H1 (cell line): ENCODE data around the gene PGAM2. TPM values are rescaled to one million over a fixed set of nuclear protein-coding genes. Genes with fewer than 3 reads are reported as not detected.
A peak's percentile ranks its signal among the peaks of the same experiment; 100 is the strongest.

Experiments
- CTCF ChIA-PET: fragments of 300-600 bp; sonication (Branson Sonifier 250); formaldehyde crosslinking; loops from one replicate; lab custom pipeline; 2021; ENCODE audit not compliant: partially characterized antibody; lab: Charles Lee
- POLR2A ChIA-PET: fragments of 300-600 bp; sonication (Branson Sonifier 250); formaldehyde crosslinking; loops from one replicate; lab custom pipeline; 2021; ENCODE audit warnings: inconsistent platforms; ENCODE audit not compliant: partially characterized antibody; lab: Charles Lee
- DNase-seq, 2 experiments: peaks; one replicate each; pipeline versions ENCODE4 v3.0.0 to v3.0.0-alpha.2; 2010 to 2022; ENCODE audit warnings: low spot score in 2 of 2, low read depth in 1 of 2, mixed read lengths in 1 of 2
- FAIRE-seq: peaks from 2 replicates; lab custom pipeline; 2011; peaks lifted over from hg19 to GRCh38; lab: Jason Lieb, UNC
- H2AFZ ChIP-seq: 2 replicates; pipeline ENCODE4 v1.8.1; 2012; ENCODE audit warnings: low read length, inconsistent platforms
- H2AK5ac ChIP-seq: 2 replicates; pipeline ENCODE4 v1.6.1; 2013; ENCODE audit warnings: low read depth, low read length
- H2BK120ac ChIP-seq: replicated peaks from 2 replicates; pipeline ENCODE3; 2013; ENCODE audit warnings: low read depth, low read length, inconsistent platforms
- H2BK12ac ChIP-seq: 2 replicates; pipeline ENCODE4 v1.6.1; 2013; ENCODE audit warnings: low read depth, low read length
- H2BK15ac ChIP-seq: 2 replicates; pipeline ENCODE4 v1.6.1; 2013; ENCODE audit warnings: low read length
- H2BK20ac ChIP-seq: 2 replicates; pipeline ENCODE4 v1.6.1; 2013; ENCODE audit warnings: low read length
- H2BK5ac ChIP-seq: 2 replicates; pipeline ENCODE4 v1.6.1; 2013; ENCODE audit warnings: low read depth, low read length
- H3K14ac ChIP-seq: 2 replicates; pipeline ENCODE4 v1.6.1; 2013; ENCODE audit warnings: inconsistent platforms; ENCODE audit not compliant: insufficient read length
- H3K18ac ChIP-seq: 2 replicates; pipeline ENCODE4 v1.6.1; 2013; ENCODE audit warnings: low read length; ENCODE audit errors: extremely low read depth
- H3K23ac ChIP-seq: 2 replicates; pipeline ENCODE4 v1.6.1; 2013; ENCODE audit warnings: inconsistent platforms; ENCODE audit not compliant: insufficient read length
- H3K23me2 ChIP-seq: 2 replicates; pipeline ENCODE4 v1.6.1; 2013; ENCODE audit warnings: low read depth, low read length
- H3K27ac ChIP-seq: 2 replicates; pipeline ENCODE4 v1.6.1; 2011; ENCODE audit warnings: low read depth, low read length, inconsistent platforms
- H3K27me3 ChIP-seq, 4 experiments: replicated peaks in 1 of 4; 1 replicate in 1 of 4; 2 replicates in 3 of 4; pipeline versions ENCODE4 v1.6.1 to v1.8.1; 2011 to 2013; ENCODE audit warnings: low read length in 3 of 4, mild to moderate bottlenecking in 3 of 4, inconsistent platforms in 2 of 4, mixed read lengths in 2 of 4, moderate library complexity in 1 of 4; ENCODE audit not compliant: control insufficient read depth in 3 of 4, insufficient read depth in 3 of 4; ENCODE audit errors: extremely low read depth in 1 of 4
- H3K36me3 ChIP-seq, 4 experiments: 2 replicates each; pipeline versions ENCODE4 v1.6.1 to v1.8.1; 2011 to 2013; ENCODE audit warnings: mild to moderate bottlenecking in 4 of 4, low read length in 3 of 4, moderate library complexity in 2 of 4, control low read depth in 1 of 4, inconsistent platforms in 1 of 4; ENCODE audit not compliant: insufficient read depth in 4 of 4, control insufficient read depth in 2 of 4
- H3K4ac ChIP-seq: replicated peaks from 2 replicates; pipeline ENCODE3; 2013; ENCODE audit warnings: low read length, low read depth, mixed read lengths, inconsistent platforms; ENCODE audit not compliant: insufficient read length
- H3K4me1 ChIP-seq, 4 experiments: replicated peaks in 1 of 4; 1 replicate in 1 of 4; 2 replicates in 3 of 4; pipeline versions ENCODE4 v1.6.1 to v1.8.1; 2011 to 2013; ENCODE audit warnings: low read length in 3 of 4, inconsistent platforms in 2 of 4, mixed read lengths in 1 of 4; ENCODE audit not compliant: insufficient read depth in 4 of 4, control insufficient read depth in 3 of 4
- H3K4me2 ChIP-seq, 2 experiments: 2 replicates each; pipeline versions ENCODE4 v1.6.1 to v1.8.1; 2011 to 2013; ENCODE audit warnings: low read depth in 2 of 2, low read length in 2 of 2, control low read depth in 1 of 2, inconsistent platforms in 1 of 2, mild to moderate bottlenecking in 1 of 2; ENCODE audit not compliant: insufficient read depth in 1 of 2
- H3K4me3 ChIP-seq, 4 experiments: fragments of 200-600, 300-600 bp in 1 of 4; sonication (generic), shearing (Covaris generic), sonication (Bioruptor Twin) in 1 of 4; 2 replicates each; pipeline versions ENCODE4 v1.5.1 to v1.8.1; 2011 to 2016; ENCODE audit warnings: low read length in 4 of 4, low read depth in 3 of 4, control low read depth in 2 of 4, inconsistent platforms in 2 of 4, mild to moderate bottlenecking in 2 of 4, mixed read lengths in 1 of 4, moderate library complexity in 1 of 4; ENCODE audit not compliant: insufficient read depth in 2 of 4; ENCODE audit errors: extremely low read depth in 1 of 4
- H3K56ac ChIP-seq: replicated peaks from 2 replicates; pipeline ENCODE3; 2013; ENCODE audit warnings: low read depth, mild to moderate bottlenecking, mixed read lengths, low read length, inconsistent platforms; ENCODE audit not compliant: insufficient read length
- H3K79me1 ChIP-seq: 2 replicates; pipeline ENCODE4 v1.6.1; 2013; ENCODE audit warnings: low read depth, low read length, control low read depth
- H3K79me2 ChIP-seq, 2 experiments: 2 replicates each; pipeline versions ENCODE4 v1.6.1 to v1.8.1; 2012 to 2013; ENCODE audit warnings: low read length in 2 of 2, mild to moderate bottlenecking in 2 of 2, inconsistent platforms in 1 of 2; ENCODE audit not compliant: insufficient read depth in 2 of 2, control insufficient read depth in 1 of 2
- H3K9ac ChIP-seq, 4 experiments: replicated peaks in 1 of 4; 1 replicate in 1 of 4; 2 replicates in 3 of 4; pipeline versions ENCODE4 v1.6.1 to v1.8.1; 2011 to 2013; ENCODE audit warnings: low read depth in 3 of 4, low read length in 3 of 4, control low read depth in 2 of 4, mild to moderate bottlenecking in 2 of 4, moderate library complexity in 2 of 4, inconsistent platforms in 1 of 4; ENCODE audit errors: extremely low read depth in 1 of 4
- H3K9me3 ChIP-seq, 2 experiments: 2 replicates each; pipeline versions ENCODE4 v1.6.1 to v1.8.1; 2012 to 2013; ENCODE audit warnings: mild to moderate bottlenecking in 2 of 2, moderate library complexity in 2 of 2, control low read depth in 1 of 2, inconsistent platforms in 1 of 2, low read depth in 1 of 2, low read length in 1 of 2, mixed read lengths in 1 of 2; ENCODE audit not compliant: insufficient read depth in 2 of 2
- H4K20me1 ChIP-seq, 2 experiments: replicated peaks in 1 of 2; 2 replicates each; pipeline versions ENCODE3 to v1.8.1; 2011 to 2013; ENCODE audit warnings: inconsistent platforms in 2 of 2, low read length in 2 of 2, mild to moderate bottlenecking in 1 of 2; ENCODE audit not compliant: insufficient read depth in 2 of 2, control insufficient read depth in 1 of 2
- H4K5ac ChIP-seq: 2 replicates; pipeline ENCODE4 v1.6.1; 2013; ENCODE audit warnings: low read length, low read depth, mixed read lengths, inconsistent platforms; ENCODE audit not compliant: insufficient read length
- H4K8ac ChIP-seq: 2 replicates; pipeline ENCODE4 v1.8.0; 2013; ENCODE audit warnings: mild to moderate bottlenecking, moderate library complexity, low read length, inconsistent platforms; ENCODE audit not compliant: insufficient read depth; ENCODE audit errors: extremely low read depth
- H4K91ac ChIP-seq: replicated peaks from 2 replicates; pipeline ENCODE3; 2013; ENCODE audit warnings: low read length, mixed read lengths, inconsistent platforms; ENCODE audit not compliant: insufficient read length
- CBX8 ChIP-seq: fragments of 300-800, 300-1000 bp; sonication (generic); IDR thresholded peaks from 2 replicates; pipeline ENCODE4 v1.7.1; 2016; ENCODE audit warnings: low read depth, low read length, borderline replicate concordance
- JUND ChIP-seq: IDR thresholded peaks from 2 replicates; pipeline ENCODE4 v1.6.1; 2011; ENCODE audit warnings: mild to moderate bottlenecking, improper control_type of control experiment, low read length
- PHF8 ChIP-seq: fragments of 200-600 bp; sonication (generic); conservative IDR thresholded peaks from 2 replicates; pipeline ENCODE4 v1.7.1; 2012; ENCODE audit warnings: low read depth, mild to moderate bottlenecking, inconsistent platforms, low read length, moderate library complexity
- POLR2A ChIP-seq, 2 experiments: IDR thresholded peaks; 1 replicate in 1 of 2; 2 replicates in 1 of 2; pipeline ENCODE4 v1.6.1; 2011; ENCODE audit warnings: low read depth in 2 of 2, low read length in 2 of 2, mild to moderate bottlenecking in 2 of 2; ENCODE audit errors: control extremely low read depth in 1 of 2
- SP1 ChIP-seq: IDR thresholded peaks from 2 replicates; pipeline ENCODE4 v1.6.1; 2011; ENCODE audit warnings: low read depth, low read length
- SRF ChIP-seq: IDR thresholded peaks from 2 replicates; pipeline ENCODE4 v1.6.1; 2011; ENCODE audit warnings: mild to moderate bottlenecking, low read depth, low read length, moderate library complexity
- SUZ12 ChIP-seq: fragments of 200-600 bp; sonication (generic); IDR thresholded peaks from 2 replicates; pipeline ENCODE4 v1.6.1; 2012; ENCODE audit warnings: mild to moderate bottlenecking, inconsistent platforms, low read length, moderate library complexity, mixed read lengths
- TBP ChIP-seq: IDR thresholded peaks from 2 replicates; pipeline ENCODE4 v1.6.1; 2011; ENCODE audit warnings: low read depth, low read length, improper control_type of control experiment
- WGBS, 2 experiments: shearing (Covaris generic) in 1 of 2; methylation state at CpG; one replicate each; pipeline versions ENCODE4 v1.1.6 to v1.1.7; 2013 to 2015; ENCODE audit warnings: low lambda C conversion rate in 2 of 2, mixed read lengths in 2 of 2, inconsistent platforms in 1 of 2, low coverage in 1 of 2, missing lambda C conversion rate in 1 of 2; ENCODE audit not compliant: insufficient replicate concordance in 2 of 2, insufficient coverage in 1 of 2, insufficient read length in 1 of 2; ENCODE audit errors: extremely low coverage in 1 of 2, missing lambda C conversion rate in 1 of 2; 5-methylcytosine and 5-hydroxymethylcytosine counted together
- polyA plus RNA-seq, 7 experiments: library from polyadenylated mRNA; depleted of rRNA in 3 of 7; stranded (reverse) in 5 of 7; unstranded in 2 of 7; fragments of >200 nt in 5 of 7; fragments of 200-250 nt in 2 of 7; gene quantifications; 1 replicate in 5 of 7; 2 replicates in 1 of 7; 4 replicates in 1 of 7; pipeline versions ENCODE4 v1.2.1 to v1.2.3, GENCODE V29; 2011 to 2013; ENCODE audit warnings: missing spikeins in 2 of 7, mixed read lengths in 2 of 7
- total RNA-seq: library from RNA; stranded (reverse); fragmentation: NEBNext Ultra II Directional; extraction: Animal tissue kit (Norgen Biotek cat#: 25700); gene quantifications from 2 replicates; pipeline ENCODE4 v1.2.1, GENCODE V29; 2021
- TF ChIP-seq, protein P1 (sequence below): IDR thresholded peaks from 2 replicates; pipeline ENCODE4 v1.6.1; 2012; ENCODE audit warnings: low read length, inconsistent platforms

PGAM2 gene
- total and polyA plus RNA-seq, 2 of the 8 experiments (the other 6 are each of a cell fraction or from before 2014, with no cell fraction given): 2.1 to 2.9 TPM

DNA sequence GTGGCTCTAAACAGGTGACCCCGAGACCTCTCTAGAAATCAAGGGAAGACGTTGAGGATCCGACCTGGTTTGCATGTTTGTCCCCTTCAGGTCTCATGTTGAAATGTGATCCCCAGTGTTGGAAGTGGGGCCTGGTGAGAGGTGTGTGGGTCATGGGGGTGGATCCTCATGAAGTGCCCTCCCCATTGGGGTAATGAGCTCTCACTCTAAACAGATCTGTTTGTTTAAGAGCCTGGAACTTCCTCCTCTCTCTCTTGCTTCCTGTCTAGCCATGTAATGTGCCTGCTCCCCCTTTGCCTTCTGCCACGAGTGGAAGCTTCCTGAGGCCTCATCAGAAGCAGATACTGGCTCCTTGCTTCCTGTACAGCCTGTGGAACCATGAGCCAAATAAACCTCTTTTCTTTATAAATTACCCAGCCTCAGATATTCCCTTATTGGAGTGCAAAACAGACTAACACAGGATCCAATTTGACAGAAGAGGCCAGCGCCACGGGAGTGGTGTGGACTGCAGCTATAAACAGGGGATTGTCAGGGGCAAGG, 27.8 kb upstream of the PGAM2 start:
- DNase-seq (no peak), FAIRE-seq (no peak)
- Histone ChIP-seq H3K9me3 (no peaks in the 10 kb centered on the region), H3K14ac (no peak overlapping the region), H2BK5ac (no peak overlapping the region), H2BK15ac (no peak overlapping the region), H3K27me3 (no peaks in the 10 kb centered on the region), H3K79me1 (no peaks in the 10 kb centered on the region), H2AK5ac (no peak overlapping the region), H3K27ac (no peak overlapping the region), H4K5ac (no peak overlapping the region), H4K91ac (no peak overlapping the region), H3K36me3 (no peaks in the 10 kb centered on the region), H3K9ac (no peak overlapping the region), H3K4ac (no peak overlapping the region)
- CTCF ChIA-PET: interaction anchor here (0.6 to 1.1 kb wide), 3 partner anchors 104 to 148 kb away, joined by 3 to 4 read pairs (median 4); no protein-coding TSS in a partner anchor
- no peak for TF ChIP-seq POLR2A (IDR thresholded peaks at IDR 0.05; ENCODE audit: control extremely low read depth in 1 of 2, low read depth in 2 of 2, low read length in 2 of 2)
- TF ChIP-seq PHF8: no peak
- no peak for TF ChIP-seq SP1
- TF ChIP-seq, protein P1, sequence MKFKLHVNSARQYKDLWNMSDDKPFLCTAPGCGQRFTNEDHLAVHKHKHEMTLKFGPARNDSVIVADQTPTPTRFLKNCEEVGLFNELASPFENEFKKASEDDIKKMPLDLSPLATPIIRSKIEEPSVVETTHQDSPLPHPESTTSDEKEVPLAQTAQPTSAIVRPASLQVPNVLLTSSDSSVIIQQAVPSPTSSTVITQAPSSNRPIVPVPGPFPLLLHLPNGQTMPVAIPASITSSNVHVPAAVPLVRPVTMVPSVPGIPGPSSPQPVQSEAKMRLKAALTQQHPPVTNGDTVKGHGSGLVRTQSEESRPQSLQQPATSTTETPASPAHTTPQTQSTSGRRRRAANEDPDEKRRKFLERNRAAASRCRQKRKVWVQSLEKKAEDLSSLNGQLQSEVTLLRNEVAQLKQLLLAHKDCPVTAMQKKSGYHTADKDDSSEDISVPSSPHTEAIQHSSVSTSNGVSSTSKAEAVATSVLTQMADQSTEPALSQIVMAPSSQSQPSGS: no peak
- TF ChIP-seq SRF: no peak
- TF ChIP-seq SUZ12: no peak
- no peak for TF ChIP-seq TBP
- TF ChIP-seq CBX8: no peak
- no peak for TF ChIP-seq JUND
- TF ChIP-seq, all 59 proteins: peak for 0
- Histone ChIP-seq H2BK20ac (no peak overlapping the region), H4K20me1 (no peaks in the 10 kb centered on the region), H3K18ac (no peak overlapping the region), H2AFZ (0 out of 2 replicates have a peak overlapping the region, but pooled peaks have one; percentile 77), H3K4me3 (no peak overlapping the region), H3K56ac (no peak overlapping the region), H3K4me1 (no peaks in the 10 kb centered on the region), H3K4me2 (no peak overlapping the region), H3K23me2 (no peaks in the 10 kb centered on the region), H2BK120ac (no peak overlapping the region), H3K23ac (no peak overlapping the region), H4K8ac (no peak overlapping the region), H3K79me2 (no peaks in the 10 kb centered on the region), H2BK12ac (no peak overlapping the region)
- POLR2A ChIA-PET: interaction anchor here (1.1 to 1.5 kb wide), 2 partner anchors 18 to 26 kb away, joined by 3 to 4 read pairs; no protein-coding TSS in a partner anchor
- 69% methylated on average over 6 of the region's 6 CpGs; no CpG with 5 or more reads in 1 of the 2 experiments for WGBS, 2 experiments
